Activated CD4-positive, alpha-beta T cell treated with anti-CD3 and anti-CD28 coated beads, Interleukin-2, amount 50 U/mL, for 24 hours (primary cell): ENCODE data around the gene ADK.

Experiments used
- DNase-seq, 2 donors: peaks; one replicate each; pipeline ENCODE4 v3.0.0-alpha.2; 2020; ENCODE audit warnings: low read depth in 1 of 2, low spot score in 1 of 2

ADK gene

GRCh38 chr10:74589851-74590250, 438.8 kb downstream of the ADK start:
- no peak for DNase-seq

GRCh38 chr10:74593470-74593869, 442.4 kb downstream of the ADK start:
- no peak for DNase-seq

GRCh38 chr10:74596713-74597112, 445.7 kb downstream of the ADK start:
- no peak for DNase-seq

- no peak for DNase-seq
Observed at GRCh38 chr10:74598891-74599566, 448.0 kb downstream of the ADK start.

GRCh38 chr10:74599672-74600071, 448.7 kb downstream of the ADK start:
- DNase-seq = no peak

- DNase-seq = no peak
Observed at GRCh38 chr10:74600170-74600569, 449.1 kb downstream of the ADK start.

GRCh38 chr10:74602576-74602975, 451.6 kb downstream of the ADK start:
- no peak for DNase-seq

GRCh38 chr10:74610299-74610698, 459.3 kb downstream of the ADK start:
- DNase-seq = no peak

- no peak for DNase-seq
Observed at GRCh38 chr10:74612195-74612594, 461.2 kb downstream of the ADK start.

- no peak for DNase-seq
Observed at GRCh38 chr10:74620626-74621025, 469.6 kb downstream of the ADK start.

- no peak for DNase-seq
Observed at GRCh38 chr10:74623786-74624185, 472.8 kb downstream of the ADK start.

GRCh38 chr10:74624501-74624900, 473.5 kb downstream of the ADK start:
- DNase-seq = no peak

- no peak for DNase-seq
Observed at GRCh38 chr10:74628136-74628535, 477.1 kb downstream of the ADK start.

GRCh38 chr10:74634995-74635536, 484.0 kb downstream of the ADK start:
- DNase-seq = no peak

- DNase-seq = no peak
Observed at GRCh38 chr10:74635655-74636054, 484.6 kb downstream of the ADK start.

GRCh38 chr10:74637685-74638084, 486.7 kb downstream of the ADK start:
- DNase-seq = no peak

- DNase-seq = no peak
Observed at GRCh38 chr10:74640134-74640921, 489.3 kb downstream of the ADK start.

GRCh38 chr10:74641659-74642058, 490.6 kb downstream of the ADK start:
- DNase-seq = no peak

GRCh38 chr10:74642901-74643595, 492.0 kb downstream of the ADK start:
- no peak for DNase-seq

- DNase-seq = no peak
Observed at GRCh38 chr10:74643596-74643975, 492.6 kb downstream of the ADK start.

- DNase-seq = no peak
Observed at GRCh38 chr10:74644738-74645137, 493.7 kb downstream of the ADK start.

- DNase-seq = no peak
Observed at GRCh38 chr10:74645692-74646091, 494.7 kb downstream of the ADK start.
